Limb (tissue), 2 donors: ENCODE results near the gene MOSMO.
"Not testable (repeated sequence)": the region's sequence is repeated elsewhere in the genome, so short reads cannot be mapped to it uniquely, and the experiment has no call there.

ENCODE experiments used
- DNase-seq, 2 donors: peaks; one replicate each; pipeline ENCODE4 v3.0.0-alpha.2; 2016; ENCODE audit errors: extremely low spot score in 2 of 2

Gene MOSMO

GRCh38 chr16:22002047-22002446, 5.9 kb upstream of the MOSMO start:
- DNase-seq: not testable (repeated sequence)

GRCh38 chr16:22003195-22003594, 4.7 kb upstream of the MOSMO start:
- no peak for DNase-seq

- no peak for DNase-seq
These were observed 3.6 kb upstream of the MOSMO start for GRCh38 chr16:22004341-22004740.

- DNase-seq: no peak
These were observed 2.2 kb upstream of the MOSMO start for GRCh38 chr16:22005746-22006145.

GRCh38 chr16:22006636-22007035, 1.3 kb upstream of the MOSMO start:
- no peak for DNase-seq

- DNase-seq: no peak
These were observed 777 bp upstream of the MOSMO start for GRCh38 chr16:22007159-22007508.

DNA sequence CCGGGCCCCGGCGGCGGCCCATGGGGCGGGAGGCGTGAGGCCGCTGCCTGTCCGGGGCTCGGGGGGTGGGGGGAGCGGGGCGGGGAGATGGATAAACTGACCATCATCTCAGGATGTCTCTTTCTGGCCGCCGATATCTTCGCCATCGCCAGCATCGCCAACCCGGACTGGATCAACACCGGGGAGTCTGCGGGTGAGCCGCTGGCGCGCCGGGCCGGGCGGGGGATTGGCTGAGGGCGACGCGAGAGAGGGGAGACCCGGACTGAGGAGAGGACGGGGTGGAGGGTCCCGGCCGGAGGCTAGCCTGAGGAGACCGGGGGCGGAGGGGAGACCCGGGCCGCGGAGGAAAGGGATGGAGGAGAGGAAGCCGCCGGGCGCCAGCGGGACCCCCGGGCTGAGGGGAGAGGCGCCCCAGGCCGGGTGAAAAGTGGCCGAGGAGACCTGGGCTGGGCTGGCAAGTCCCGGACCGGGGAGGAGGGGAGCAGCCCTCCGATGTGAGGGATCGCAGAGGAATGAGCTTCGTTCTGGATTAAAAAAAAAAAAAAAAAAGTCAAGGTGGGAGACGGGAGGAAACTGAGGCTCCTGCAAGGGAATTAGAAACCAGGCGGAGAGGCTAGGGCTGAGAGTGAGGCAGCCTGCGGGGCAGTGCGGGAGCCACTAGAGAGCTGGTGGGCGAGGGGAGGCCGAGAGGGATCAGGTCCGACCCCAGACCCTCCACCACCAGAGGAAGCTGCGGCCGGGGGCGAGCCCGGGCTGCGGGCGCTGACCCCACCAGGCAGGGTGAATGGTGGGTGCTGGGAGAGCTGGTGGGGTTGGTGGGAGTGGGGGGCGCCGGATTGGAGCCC, 526 bp downstream of the MOSMO start:
- DNase-seq: peak in 1 of 2 donors; percentile 67

- DNase-seq: no peak
These were observed 3.0 kb downstream of the MOSMO start for GRCh38 chr16:22010902-22011301.

- DNase-seq: no peak
These were observed 4.3 kb downstream of the MOSMO start for GRCh38 chr16:22012241-22012640.

GRCh38 chr16:22013486-22013885, 5.6 kb downstream of the MOSMO start:
- no peak for DNase-seq

DNA sequence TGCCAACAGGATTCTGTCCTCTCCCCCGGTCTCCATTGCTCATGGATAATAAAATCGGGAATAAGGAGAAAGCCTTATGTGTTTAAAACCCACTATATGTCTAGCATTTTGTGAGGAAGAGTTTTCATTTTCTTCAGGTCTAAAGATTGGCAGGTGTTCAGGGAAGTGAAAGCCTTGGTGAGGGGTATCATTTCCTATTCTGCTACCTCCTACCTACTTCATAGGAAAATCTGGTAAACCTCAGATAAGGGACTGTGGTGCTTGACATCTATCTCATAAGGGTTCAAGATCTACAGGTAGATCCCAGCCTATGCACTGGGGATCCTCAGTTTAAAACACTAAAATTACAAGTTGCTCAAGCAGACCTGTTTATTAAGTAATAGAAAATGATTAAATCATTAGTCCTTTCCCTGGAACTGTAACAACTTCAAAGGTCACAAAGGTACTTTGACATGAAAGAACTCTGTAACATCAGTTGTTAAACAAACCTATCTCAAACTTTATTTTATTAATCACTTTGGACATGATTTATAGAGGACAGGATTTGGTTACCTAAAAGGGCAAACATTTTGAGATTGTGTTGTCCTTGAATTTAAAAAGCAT, 6.5 kb downstream of the MOSMO start:
- DNase-seq: no peak

- DNase-seq: no peak
These were observed 9.0 kb downstream of the MOSMO start for GRCh38 chr16:22016927-22017326.

GRCh38 chr16:22018559-22018958, 10.6 kb downstream of the MOSMO start:
- DNase-seq: no peak

- no peak for DNase-seq
These were observed 14.2 kb downstream of the MOSMO start for GRCh38 chr16:22022151-22022550.

DNA sequence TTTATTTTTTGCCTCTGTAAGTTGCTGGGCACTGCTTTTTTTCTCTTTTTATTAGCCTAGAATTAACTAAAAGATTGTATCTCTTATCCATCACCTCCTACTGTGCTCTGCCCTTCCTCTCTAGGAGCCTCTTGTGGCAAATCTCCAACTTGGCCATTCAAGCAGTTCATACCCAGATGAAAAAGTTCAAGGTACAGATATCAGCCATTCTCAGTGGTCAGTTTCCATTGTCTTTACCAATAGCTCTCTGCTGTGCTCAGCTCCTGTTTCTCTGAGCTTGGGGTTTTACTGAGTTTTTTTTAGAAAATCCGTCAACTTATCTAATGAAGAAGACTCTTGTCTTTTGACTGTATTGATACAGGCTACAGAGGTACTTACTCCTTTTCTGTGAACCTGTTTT, 15.6 kb downstream of the MOSMO start:
- DNase-seq: no peak

- DNase-seq: not testable (repeated sequence)
These were observed 16.9 kb downstream of the MOSMO start for GRCh38 chr16:22024785-22025184.

GRCh38 chr16:22027633-22028032, 19.7 kb downstream of the MOSMO start:
- no peak for DNase-seq

DNA sequence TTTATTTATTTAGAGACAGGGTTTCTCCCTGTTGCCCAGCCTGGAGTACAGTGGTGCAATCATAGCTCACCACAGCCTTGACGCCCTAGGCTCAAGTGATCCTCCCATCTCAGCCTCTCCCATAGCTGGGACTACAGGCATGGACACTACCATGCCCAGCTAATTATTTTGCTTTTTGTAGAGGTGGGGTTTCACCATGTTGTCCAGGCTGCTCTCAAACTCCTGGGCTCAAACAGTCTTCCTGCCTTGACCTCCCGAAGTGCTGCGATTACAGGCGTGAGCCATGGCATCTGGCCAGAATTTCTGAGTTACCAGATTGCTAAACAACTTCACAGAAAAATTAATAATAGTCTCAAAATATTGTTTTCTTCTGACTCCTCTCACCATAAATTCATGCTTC, 21.7 kb downstream of the MOSMO start:
- DNase-seq: no peak

GRCh38 chr16:22030087-22030812, 22.3 kb downstream of the MOSMO start:
- no peak for DNase-seq

GRCh38 chr16:22031483-22032083, 23.7 kb downstream of the MOSMO start:
- DNase-seq: no peak

- DNase-seq: no peak
These were observed 26.6 kb downstream of the MOSMO start for GRCh38 chr16:22034503-22034902.

GRCh38 chr16:22035153-22035552, 27.2 kb downstream of the MOSMO start:
- no peak for DNase-seq
